Measurements from ENCODE around the gene ISCA2. TPM values are rescaled to one million over a fixed set of nuclear protein-coding genes. Genes with fewer than 3 reads are reported as not detected.

ISCA2 gene
- total RNA-seq, 1 donor from 2014 or later, result 19.3 TPM

- no peak for DNase-seq (ENCODE audit: low spot score)
- intact Hi-C loops (cut with DNase I), result loop anchor here (5.0 kb wide), 1 partner anchor 107 kb away; the partner anchor contains the start of gene LTBP2
- no peak for ATAC-seq
Measured at GRCh38 chr14:74504874-74505720, 11.5 kb downstream of the ISCA2 start.

- ATAC-seq, result no peak
- DNase-seq (ENCODE audit: low spot score), result no peak
- intact Hi-C loops (cut with DNase I), result no loop called here
Measured at GRCh38 chr14:74505831-74506230, 12.3 kb downstream of the ISCA2 start.

GRCh38 chr14:74506411-74506851, 12.9 kb downstream of the ISCA2 start:
- no peak for ATAC-seq
- DNase-seq (ENCODE audit: low spot score), result no peak

GRCh38 chr14:74507085-74507484, 13.5 kb downstream of the ISCA2 start:
- intact Hi-C loops (cut with DNase I), result no loop called here
- DNase-seq (ENCODE audit: low spot score), result no peak
- no peak for ATAC-seq

More at GRCh38 chr14:74506411-74506851, 12.9 kb downstream of the ISCA2 start:
- intact Hi-C loops (cut with DNase I), result no loop called here

- intact Hi-C loops (cut with DNase I), result no loop called here
- no peak for DNase-seq (ENCODE audit: low spot score)
- ATAC-seq, result no peak
Measured at GRCh38 chr14:74507840-74508239, 14.3 kb downstream of the ISCA2 start.

GRCh38 chr14:74508292-74508731, 14.7 kb downstream of the ISCA2 start:
- ATAC-seq (no peak), DNase-seq (ENCODE audit: low spot score) (peak; percentile 53)
- intact Hi-C loops (cut with DNase I), result no loop called here

- no peak for ATAC-seq
- intact Hi-C loops (cut with DNase I), result no loop called here
- DNase-seq (ENCODE audit: low spot score), result peak; percentile 48
Measured at GRCh38 chr14:74508844-74509428, 15.4 kb downstream of the ISCA2 start.

- intact Hi-C loops (cut with DNase I), result no loop called here
- DNase-seq (ENCODE audit: low spot score) (peak; percentile 49), ATAC-seq (no peak)
Measured at GRCh38 chr14:74509587-74510222, 16.1 kb downstream of the ISCA2 start.

GRCh38 chr14:74510223-74510931, 16.8 kb downstream of the ISCA2 start:
- DNase-seq (ENCODE audit: low spot score) (peak; percentile 70), ATAC-seq (peak; percentile 27)
- intact Hi-C loops (cut with DNase I), result no loop called here

- ATAC-seq (peak; percentile 39), DNase-seq (ENCODE audit: low spot score) (no peak)
- intact Hi-C loops (cut with DNase I), result no loop called here
Measured at GRCh38 chr14:74510959-74511409, 17.4 kb downstream of the ISCA2 start.

GRCh38 chr14:74511966-74512830, 18.6 kb downstream of the ISCA2 start:
- DNase-seq (ENCODE audit: low spot score) (peak; percentile 46), ATAC-seq (no peak)
- intact Hi-C loops (cut with DNase I), result no loop called here

GRCh38 chr14:74514471-74514941, 20.9 kb downstream of the ISCA2 start:
- intact Hi-C loops (cut with DNase I), result no loop called here
- DNase-seq (ENCODE audit: low spot score) (peak; percentile 82), ATAC-seq (peak; percentile 58)

GRCh38 chr14:74515891-74516412, 22.4 kb downstream of the ISCA2 start:
- no peak for DNase-seq (ENCODE audit: low spot score)
- no peak for ATAC-seq
- intact Hi-C loops (cut with DNase I), result no loop called here

- ATAC-seq, result no peak
- DNase-seq (ENCODE audit: low spot score), result no peak
- intact Hi-C loops (cut with DNase I), result no loop called here
Measured at GRCh38 chr14:74516451-74517160, 23.0 kb downstream of the ISCA2 start.

- ATAC-seq (no peak), DNase-seq (ENCODE audit: low spot score) (no peak)
- intact Hi-C loops (cut with DNase I), result no loop called here
Measured at GRCh38 chr14:74517731-74518130, 24.2 kb downstream of the ISCA2 start.

- no peak for DNase-seq (ENCODE audit: low spot score)
- intact Hi-C loops (cut with DNase I), result no loop called here
- ATAC-seq, result no peak
Measured at GRCh38 chr14:74518221-74518620, 24.7 kb downstream of the ISCA2 start.

GRCh38 chr14:74519316-74520074, 25.9 kb downstream of the ISCA2 start:
- DNase-seq (ENCODE audit: low spot score) (no peak), ATAC-seq (no peak)
- intact Hi-C loops (cut with DNase I), result no loop called here
